ENCODE measurements around the gene TNS1.

TNS1 gene

GRCh38 chr2:217924346-217924901, 78.4 kb downstream of the TNS1 start:
- Histone ChIP-seq H3K4me3 (ENCODE audit: low read depth, low read length) (no peak overlapping the region), H3K4me1 (peaks cover 46% of the 10 kb centered on the region), H3K36me3 (peaks cover under 1% of the 10 kb centered on the region), H3K9me3 (no peaks in the 10 kb centered on the region), H3K27me3 (no peaks in the 10 kb centered on the region)
- DNase-seq = no peak
- no peak for TF ChIP-seq CTCF (IDR thresholded peaks at IDR 0.05; ENCODE audit: low read depth, low read length)

- Histone ChIP-seq H3K9me3 (no peaks in the 10 kb centered on the region), H3K4me1 (peaks cover 49% of the 10 kb centered on the region), H3K4me3 (ENCODE audit: low read depth, low read length) (no peak overlapping the region), H3K36me3 (peaks cover 8% of the 10 kb centered on the region), H3K27me3 (no peaks in the 10 kb centered on the region)
- no peak for DNase-seq
- TF ChIP-seq CTCF (IDR thresholded peaks at IDR 0.05; ENCODE audit: low read depth, low read length) = no peak
Measured at GRCh38 chr2:217923007-217923686, 79.6 kb downstream of the TNS1 start.

- DNase-seq = peak; percentile 40
- no peaks in the 10 kb centered on the region for H3K27me3 ChIP-seq
- H3K36me3 ChIP-seq = peaks cover 11% of the 10 kb centered on the region
- TF ChIP-seq CTCF (IDR thresholded peaks at IDR 0.05; ENCODE audit: low read depth, low read length) = no peak
- no peak overlapping the region for H3K4me3 ChIP-seq (ENCODE audit: low read depth, low read length)
- no peaks in the 10 kb centered on the region for H3K9me3 ChIP-seq
- peaks cover 49% of the 10 kb centered on the region for H3K4me1 ChIP-seq
Measured at GRCh38 chr2:217922101-217923006, 80.4 kb downstream of the TNS1 start.

- no peak for TF ChIP-seq CTCF (IDR thresholded peaks at IDR 0.05; ENCODE audit: low read depth, low read length)
- peaks cover 49% of the 10 kb centered on the region for H3K4me1 ChIP-seq
- peaks cover 16% of the 10 kb centered on the region for H3K36me3 ChIP-seq
- peak; percentile 76 for DNase-seq
- no peaks in the 10 kb centered on the region for H3K27me3 ChIP-seq
- peak overlapping the region; percentile 6; the same call in 1 of the 2 replicates for H3K4me3 ChIP-seq (ENCODE audit: low read depth, low read length)
- no peaks in the 10 kb centered on the region for H3K9me3 ChIP-seq
Measured at GRCh38 chr2:217920879-217921603, 81.8 kb downstream of the TNS1 start.

GRCh38 chr2:217919781-217920351, 82.9 kb downstream of the TNS1 start:
- DNase-seq = no peak

More at GRCh38 chr2:217919781-217920351, 82.9 kb downstream of the TNS1 start:
- no peak for TF ChIP-seq CTCF (IDR thresholded peaks at IDR 0.05; ENCODE audit: low read depth, low read length)
- H3K4me1 ChIP-seq = peaks cover 46% of the 10 kb centered on the region
- no peaks in the 10 kb centered on the region for H3K27me3 ChIP-seq
- H3K9me3 ChIP-seq = no peaks in the 10 kb centered on the region
- peaks cover 24% of the 10 kb centered on the region for H3K36me3 ChIP-seq
- no peak overlapping the region for H3K4me3 ChIP-seq (ENCODE audit: low read depth, low read length)

Data from BE2C (cell line).